ENCODE measurements around the gene RNF43. TPM values are rescaled to one million over a fixed set of nuclear protein-coding genes. Genes with fewer than 3 reads are reported as not detected.

RNF43 gene
- total and polyA plus RNA-seq, 2 of the 13 experiments (the other 11 are each of a cell fraction or from before 2014, with no cell fraction given), result 31.0 to 53.4 TPM

DNA sequence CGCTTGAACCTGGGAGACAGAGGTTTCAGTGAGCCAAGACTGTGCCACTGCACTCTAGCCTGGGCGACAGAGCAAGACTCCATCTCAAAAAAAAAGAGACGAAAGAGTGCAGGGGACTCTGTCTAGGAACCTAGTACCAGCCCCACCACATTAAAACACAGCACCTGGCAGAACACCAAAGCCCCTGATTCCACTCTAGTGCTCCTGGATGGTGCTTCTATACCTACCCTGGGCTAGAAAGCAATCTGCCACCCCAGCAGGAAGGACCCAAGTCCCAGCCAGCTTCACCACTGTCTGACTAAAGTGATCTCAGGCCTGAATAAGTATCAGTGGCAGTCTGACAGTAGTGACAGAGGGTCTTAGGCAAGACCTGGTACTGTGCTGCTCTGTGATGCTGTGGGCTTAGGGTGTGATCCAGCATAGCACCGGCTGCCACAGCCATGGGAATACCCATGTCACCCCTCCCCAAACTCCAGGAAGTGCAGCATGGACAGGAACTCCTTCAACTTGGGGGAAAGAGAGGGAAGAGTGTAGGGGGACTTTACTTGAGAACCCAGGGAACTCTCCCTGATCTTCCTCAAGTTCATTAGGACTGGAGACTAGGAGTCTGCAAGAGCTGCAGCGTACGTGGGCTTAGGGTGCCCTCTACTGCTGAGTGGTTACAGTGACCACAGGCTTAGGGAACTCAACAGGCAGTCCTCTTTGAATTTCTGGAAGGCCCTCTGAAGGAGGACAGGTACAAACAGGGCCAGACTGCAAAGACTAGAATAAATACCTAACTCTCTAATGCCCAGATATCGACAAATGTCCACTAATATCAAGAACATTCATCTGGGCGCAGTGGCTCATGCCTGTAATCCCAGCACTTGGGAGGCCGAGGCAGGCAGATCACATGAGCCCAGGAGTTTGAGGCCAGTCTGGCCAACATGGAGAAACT lies 30.0 kb upstream of the RNF43 start (continued):
- TF ChIP-seq ZNF605 (CRISPR knock-in tag; IDR thresholded peaks at IDR 0.05), result no peak
- no peak for TF ChIP-seq JUN (CRISPR knock-in tag; IDR thresholded peaks at IDR 0.05)
- TF ChIP-seq ZNF138 (CRISPR knock-in tag; IDR thresholded peaks at IDR 0.05; ENCODE audit: low read depth), result no peak
- no peak for TF ChIP-seq GLMP (CRISPR knock-in tag; IDR thresholded peaks at IDR 0.05; ENCODE audit: borderline replicate concordance)
- TF ChIP-seq, protein P1, sequence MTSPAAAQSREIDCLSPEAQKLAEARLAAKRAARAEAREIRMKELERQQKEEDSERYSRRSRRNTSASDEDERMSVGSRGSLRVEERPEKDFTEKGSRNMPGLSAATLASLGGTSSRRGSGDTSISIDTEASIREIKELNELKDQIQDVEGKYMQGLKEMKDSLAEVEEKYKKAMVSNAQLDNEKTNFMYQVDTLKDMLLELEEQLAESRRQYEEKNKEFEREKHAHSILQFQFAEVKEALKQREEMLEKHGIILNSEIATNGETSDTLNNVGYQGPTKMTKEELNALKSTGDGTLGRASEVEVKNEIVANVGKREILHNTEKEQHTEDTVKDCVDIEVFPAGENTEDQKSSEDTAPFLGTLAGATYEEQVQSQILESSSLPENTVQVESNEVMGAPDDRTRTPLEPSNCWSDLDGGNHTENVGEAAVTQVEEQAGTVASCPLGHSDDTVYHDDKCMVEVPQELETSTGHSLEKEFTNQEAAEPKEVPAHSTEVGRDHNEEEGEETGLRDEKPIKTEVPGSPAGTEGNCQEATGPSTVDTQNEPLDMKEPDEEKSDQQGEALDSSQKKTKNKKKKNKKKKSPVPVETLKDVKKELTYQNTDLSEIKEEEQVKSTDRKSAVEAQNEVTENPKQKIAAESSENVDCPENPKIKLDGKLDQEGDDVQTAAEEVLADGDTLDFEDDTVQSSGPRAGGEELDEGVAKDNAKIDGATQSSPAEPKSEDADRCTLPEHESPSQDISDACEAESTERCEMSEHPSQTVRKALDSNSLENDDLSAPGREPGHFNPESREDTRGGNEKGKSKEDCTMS (CRISPR knock-in tag; conservative IDR thresholded peaks at IDR 0.05), result no peak
- no peak for TF ChIP-seq ZBTB8A (CRISPR knock-in tag; IDR thresholded peaks at IDR 0.05; ENCODE audit: borderline replicate concordance, low read depth)
- no peak for TF ChIP-seq ZNF577 (CRISPR knock-in tag; IDR thresholded peaks at IDR 0.05; ENCODE audit: borderline replicate concordance, low read depth)
- no peak for TF ChIP-seq POLR2A (IDR thresholded peaks at IDR 0.05; ENCODE audit: insufficient read depth in 1 of 2, low read depth in 2 of 2, low read length in 2 of 2)
- TF ChIP-seq, protein P2, sequence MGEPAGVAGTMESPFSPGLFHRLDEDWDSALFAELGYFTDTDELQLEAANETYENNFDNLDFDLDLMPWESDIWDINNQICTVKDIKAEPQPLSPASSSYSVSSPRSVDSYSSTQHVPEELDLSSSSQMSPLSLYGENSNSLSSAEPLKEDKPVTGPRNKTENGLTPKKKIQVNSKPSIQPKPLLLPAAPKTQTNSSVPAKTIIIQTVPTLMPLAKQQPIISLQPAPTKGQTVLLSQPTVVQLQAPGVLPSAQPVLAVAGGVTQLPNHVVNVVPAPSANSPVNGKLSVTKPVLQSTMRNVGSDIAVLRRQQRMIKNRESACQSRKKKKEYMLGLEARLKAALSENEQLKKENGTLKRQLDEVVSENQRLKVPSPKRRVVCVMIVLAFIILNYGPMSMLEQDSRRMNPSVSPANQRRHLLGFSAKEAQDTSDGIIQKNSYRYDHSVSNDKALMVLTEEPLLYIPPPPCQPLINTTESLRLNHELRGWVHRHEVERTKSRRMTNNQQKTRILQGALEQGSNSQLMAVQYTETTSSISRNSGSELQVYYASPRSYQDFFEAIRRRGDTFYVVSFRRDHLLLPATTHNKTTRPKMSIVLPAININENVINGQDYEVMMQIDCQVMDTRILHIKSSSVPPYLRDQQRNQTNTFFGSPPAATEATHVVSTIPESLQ (CRISPR knock-in tag; conservative IDR thresholded peaks at IDR 0.05), result no peak
- TF ChIP-seq SIX4 (CRISPR knock-in tag; IDR thresholded peaks at IDR 0.05), result no peak
- TF ChIP-seq, protein P3, sequence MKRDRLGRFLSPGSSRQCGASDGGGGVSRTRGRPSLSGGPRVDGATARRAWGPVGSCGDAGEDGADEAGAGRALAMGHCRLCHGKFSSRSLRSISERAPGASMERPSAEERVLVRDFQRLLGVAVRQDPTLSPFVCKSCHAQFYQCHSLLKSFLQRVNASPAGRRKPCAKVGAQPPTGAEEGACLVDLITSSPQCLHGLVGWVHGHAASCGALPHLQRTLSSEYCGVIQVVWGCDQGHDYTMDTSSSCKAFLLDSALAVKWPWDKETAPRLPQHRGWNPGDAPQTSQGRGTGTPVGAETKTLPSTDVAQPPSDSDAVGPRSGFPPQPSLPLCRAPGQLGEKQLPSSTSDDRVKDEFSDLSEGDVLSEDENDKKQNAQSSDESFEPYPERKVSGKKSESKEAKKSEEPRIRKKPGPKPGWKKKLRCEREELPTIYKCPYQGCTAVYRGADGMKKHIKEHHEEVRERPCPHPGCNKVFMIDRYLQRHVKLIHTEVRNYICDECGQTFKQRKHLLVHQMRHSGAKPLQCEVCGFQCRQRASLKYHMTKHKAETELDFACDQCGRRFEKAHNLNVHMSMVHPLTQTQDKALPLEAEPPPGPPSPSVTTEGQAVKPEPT (CRISPR knock-in tag; IDR thresholded peaks at IDR 0.05; ENCODE audit: low read depth), result no peak
- TF ChIP-seq CHD4 (IDR thresholded peaks at IDR 0.05; ENCODE audit: borderline replicate concordance, low read length), result no peak
- TF ChIP-seq TFAP4 (IDR thresholded peaks at IDR 0.05; ENCODE audit: borderline replicate concordance, low read depth), result no peak
- no peak for TF ChIP-seq ZNF552 (CRISPR knock-in tag; IDR thresholded peaks at IDR 0.05; ENCODE audit: borderline replicate concordance)
- TF ChIP-seq SP5 (CRISPR knock-in tag; IDR thresholded peaks at IDR 0.05; ENCODE audit: borderline replicate concordance, low read depth), result no peak
- TF ChIP-seq, protein P4, sequence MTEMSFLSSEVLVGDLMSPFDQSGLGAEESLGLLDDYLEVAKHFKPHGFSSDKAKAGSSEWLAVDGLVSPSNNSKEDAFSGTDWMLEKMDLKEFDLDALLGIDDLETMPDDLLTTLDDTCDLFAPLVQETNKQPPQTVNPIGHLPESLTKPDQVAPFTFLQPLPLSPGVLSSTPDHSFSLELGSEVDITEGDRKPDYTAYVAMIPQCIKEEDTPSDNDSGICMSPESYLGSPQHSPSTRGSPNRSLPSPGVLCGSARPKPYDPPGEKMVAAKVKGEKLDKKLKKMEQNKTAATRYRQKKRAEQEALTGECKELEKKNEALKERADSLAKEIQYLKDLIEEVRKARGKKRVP (CRISPR knock-in tag; IDR thresholded peaks at IDR 0.05), result no peak
